Stimulated activated CD4-positive, alpha-beta T cell treated with anti-CD3 and anti-CD28 coated beads, Interleukin-2, amount 100 ng/mL, for 48 hours (primary cell): ENCODE data around the gene MYL3.

ENCODE experiments used
- DNase-seq, 2 donors: peaks; one replicate each; pipeline ENCODE4 v3.0.0-alpha.2; 2020

Gene MYL3

GRCh38 chr3:46899151-46900006 lies 36.1 kb upstream of the MYL3 start:
- DNase-seq: no peak

GRCh38 chr3:46898321-46899150 lies 35.3 kb upstream of the MYL3 start:
- no peak for DNase-seq

- DNase-seq: no peak
These were observed 34.6 kb upstream of the MYL3 start for GRCh38 chr3:46897829-46898320.

GRCh38 chr3:46897031-46897430 lies 33.8 kb upstream of the MYL3 start:
- no peak for DNase-seq

- no peak for DNase-seq
These were observed 33.1 kb upstream of the MYL3 start for GRCh38 chr3:46896386-46896785.

- DNase-seq: no peak
These were observed 32.5 kb upstream of the MYL3 start for GRCh38 chr3:46895761-46896160.

- peak; percentile 76 to 80 for DNase-seq
These were observed 32.0 kb upstream of the MYL3 start for GRCh38 chr3:46895204-46895660.

- DNase-seq: no peak
These were observed 31.0 kb upstream of the MYL3 start for GRCh38 chr3:46894256-46894655.

- DNase-seq: no peak
These were observed 30.5 kb upstream of the MYL3 start for GRCh38 chr3:46893763-46894162.

GRCh38 chr3:46893146-46893748 lies 30.0 kb upstream of the MYL3 start:
- no peak for DNase-seq

- no peak for DNase-seq
These were observed 29.3 kb upstream of the MYL3 start for GRCh38 chr3:46892285-46893145.

GRCh38 chr3:46891132-46891531 lies 27.9 kb upstream of the MYL3 start:
- no peak for DNase-seq

- no peak for DNase-seq
These were observed 26.9 kb upstream of the MYL3 start for GRCh38 chr3:46890132-46890531.

GRCh38 chr3:46889381-46890110 lies 26.3 kb upstream of the MYL3 start:
- no peak for DNase-seq

- DNase-seq: no peak
These were observed 25.5 kb upstream of the MYL3 start for GRCh38 chr3:46888705-46889104.

GRCh38 chr3:46887980-46888494 lies 24.8 kb upstream of the MYL3 start:
- no peak for DNase-seq

- no peak for DNase-seq
These were observed 22.4 kb upstream of the MYL3 start for GRCh38 chr3:46885612-46886011.

GRCh38 chr3:46884929-46885328 lies 21.7 kb upstream of the MYL3 start:
- DNase-seq: no peak

- DNase-seq: no peak
These were observed 21.2 kb upstream of the MYL3 start for GRCh38 chr3:46884427-46884826.

GRCh38 chr3:46883830-46884185 lies 20.6 kb upstream of the MYL3 start:
- no peak for DNase-seq

GRCh38 chr3:46883054-46883829 lies 20.0 kb upstream of the MYL3 start:
- no peak for DNase-seq
